ENCODE measurements around the gene MMS22L.

Gene MMS22L

DNA sequence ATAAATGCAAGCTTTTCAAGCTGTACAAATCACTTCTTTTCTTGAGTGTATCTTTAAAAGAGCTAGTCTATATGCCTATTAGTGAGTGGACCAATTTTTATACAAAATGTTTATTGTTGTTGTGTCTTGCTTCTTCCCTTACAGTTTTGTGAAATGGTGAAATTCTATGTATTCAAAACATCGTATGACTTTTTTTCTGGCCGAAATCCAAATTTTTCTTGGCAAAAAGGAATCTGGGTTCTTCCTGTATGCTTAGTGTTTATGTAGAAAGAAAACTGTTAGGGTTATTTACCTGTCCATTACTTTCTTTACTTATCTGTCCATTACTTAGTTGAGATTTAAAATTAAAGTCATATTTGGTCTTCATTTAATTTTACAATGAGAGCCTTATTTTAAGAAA, 153.9 kb downstream of the MMS22L start:
- Histone ChIP-seq H3K4me3 (ENCODE audit: low read length) (no peak overlapping the region), H3K9me3 (ENCODE audit: control insufficient read depth, low read length) (no peaks in the 10 kb centered on the region), H3K36me3 (ENCODE audit: control insufficient read depth, insufficient read depth, low read length) (no peaks in the 10 kb centered on the region), H3K9ac (ENCODE audit: low read length) (no peak overlapping the region), H3K4me1 (ENCODE audit: control insufficient read depth, insufficient read depth, low read length) (no peaks in the 10 kb centered on the region), H3K27me3 (ENCODE audit: control insufficient read depth, insufficient read depth, low read length) (no peaks in the 10 kb centered on the region)

- Histone ChIP-seq H3K9ac (ENCODE audit: low read length) (no peak overlapping the region), H3K9me3 (ENCODE audit: control insufficient read depth, low read length) (no peaks in the 10 kb centered on the region), H3K27me3 (ENCODE audit: control insufficient read depth, insufficient read depth, low read length) (no peaks in the 10 kb centered on the region)
Measured at GRCh38 chr6:97128507-97128906, 154.5 kb downstream of the MMS22L start.

GRCh38 chr6:97123652-97124051, 159.4 kb downstream of the MMS22L start:
- no peak overlapping the region for H3K9ac ChIP-seq (ENCODE audit: low read length)
- H3K9me3 ChIP-seq (ENCODE audit: control insufficient read depth, low read length) = no peaks in the 10 kb centered on the region
- H3K4me3 ChIP-seq (ENCODE audit: low read length) = no peak overlapping the region
- no peaks in the 10 kb centered on the region for H3K4me1 ChIP-seq (ENCODE audit: control insufficient read depth, insufficient read depth, low read length)
- H3K36me3 ChIP-seq (ENCODE audit: control insufficient read depth, insufficient read depth, low read length) = no peaks in the 10 kb centered on the region
- no peaks in the 10 kb centered on the region for H3K27me3 ChIP-seq (ENCODE audit: control insufficient read depth, insufficient read depth, low read length)

More at GRCh38 chr6:97128507-97128906, 154.5 kb downstream of the MMS22L start:
- H3K4me3 ChIP-seq (ENCODE audit: low read length) = no peak overlapping the region
- no peaks in the 10 kb centered on the region for H3K4me1 ChIP-seq (ENCODE audit: control insufficient read depth, insufficient read depth, low read length)
- no peaks in the 10 kb centered on the region for H3K36me3 ChIP-seq (ENCODE audit: control insufficient read depth, insufficient read depth, low read length)

DNA sequence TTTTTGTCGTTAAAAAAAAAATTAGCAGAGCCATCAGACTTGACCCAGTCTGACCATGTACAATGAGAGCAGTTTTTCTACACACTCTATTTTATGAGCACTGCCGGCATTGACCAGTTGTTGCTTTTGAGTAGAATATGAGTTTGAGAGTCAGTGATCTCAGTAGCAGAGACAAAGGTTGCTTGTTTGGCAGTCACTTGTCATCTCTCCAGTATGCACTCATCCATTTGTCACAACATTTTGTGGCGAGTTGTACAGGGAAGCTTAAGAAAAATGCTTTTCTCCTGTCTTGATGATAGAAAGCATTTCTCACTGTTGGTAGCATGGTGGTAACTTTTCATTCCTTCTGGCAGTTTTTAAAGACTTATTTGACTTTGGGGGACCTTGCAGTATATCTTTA, 159.9 kb downstream of the MMS22L start:
- Histone ChIP-seq H3K27me3 (ENCODE audit: control insufficient read depth, insufficient read depth, low read length) (no peaks in the 10 kb centered on the region), H3K9me3 (ENCODE audit: control insufficient read depth, low read length) (no peaks in the 10 kb centered on the region), H3K4me3 (ENCODE audit: low read length) (no peak overlapping the region), H3K36me3 (ENCODE audit: control insufficient read depth, insufficient read depth, low read length) (no peaks in the 10 kb centered on the region), H3K9ac (ENCODE audit: low read length) (no peak overlapping the region), H3K4me1 (ENCODE audit: control insufficient read depth, insufficient read depth, low read length) (no peaks in the 10 kb centered on the region)

DNA sequence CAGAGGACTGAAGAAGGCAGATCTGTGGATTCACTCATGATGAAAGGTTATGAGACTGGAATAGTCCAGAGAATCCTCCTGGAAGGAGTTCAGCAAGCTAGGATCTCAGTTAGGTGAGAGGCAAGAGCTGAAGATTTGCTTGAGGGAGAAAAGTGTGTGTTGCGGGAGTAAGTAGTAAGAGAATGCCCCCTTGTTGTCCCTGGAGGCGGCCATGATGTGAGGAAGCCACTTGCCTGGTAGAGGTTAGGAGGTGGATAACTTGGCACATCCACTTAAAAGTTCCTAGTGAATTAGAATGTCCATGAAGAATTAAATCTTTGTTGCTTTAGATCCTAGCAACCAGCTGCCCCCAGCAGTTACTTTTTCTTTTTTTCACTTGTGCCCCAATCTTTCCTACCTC, 162.5 kb downstream of the MMS22L start:
- Histone ChIP-seq H3K27me3 (ENCODE audit: control insufficient read depth, insufficient read depth, low read length) (no peaks in the 10 kb centered on the region), H3K9ac (ENCODE audit: low read length) (no peak overlapping the region), H3K4me1 (ENCODE audit: control insufficient read depth, insufficient read depth, low read length) (no peaks in the 10 kb centered on the region), H3K4me3 (ENCODE audit: low read length) (no peak overlapping the region), H3K36me3 (ENCODE audit: control insufficient read depth, insufficient read depth, low read length) (no peaks in the 10 kb centered on the region), H3K9me3 (ENCODE audit: control insufficient read depth, low read length) (no peaks in the 10 kb centered on the region)

- no peaks in the 10 kb centered on the region for H3K9me3 ChIP-seq (ENCODE audit: control insufficient read depth, low read length)
- no peaks in the 10 kb centered on the region for H3K36me3 ChIP-seq (ENCODE audit: control insufficient read depth, insufficient read depth, low read length)
- H3K4me3 ChIP-seq (ENCODE audit: low read length) = no peak overlapping the region
- no peaks in the 10 kb centered on the region for H3K4me1 ChIP-seq (ENCODE audit: control insufficient read depth, insufficient read depth, low read length)
- no peaks in the 10 kb centered on the region for H3K27me3 ChIP-seq (ENCODE audit: control insufficient read depth, insufficient read depth, low read length)
- no peak overlapping the region for H3K9ac ChIP-seq (ENCODE audit: low read length)
Measured at GRCh38 chr6:97114645-97115044, 168.4 kb downstream of the MMS22L start.

- H3K4me3 ChIP-seq (ENCODE audit: low read length) = no peak overlapping the region
- H3K9me3 ChIP-seq (ENCODE audit: control insufficient read depth, low read length) = no peaks in the 10 kb centered on the region
- no peaks in the 10 kb centered on the region for H3K36me3 ChIP-seq (ENCODE audit: control insufficient read depth, insufficient read depth, low read length)
- H3K4me1 ChIP-seq (ENCODE audit: control insufficient read depth, insufficient read depth, low read length) = no peaks in the 10 kb centered on the region
- H3K9ac ChIP-seq (ENCODE audit: low read length) = no peak overlapping the region
- no peaks in the 10 kb centered on the region for H3K27me3 ChIP-seq (ENCODE audit: control insufficient read depth, insufficient read depth, low read length)
Measured at GRCh38 chr6:97113170-97113569, 169.8 kb downstream of the MMS22L start.

- H3K9ac ChIP-seq (ENCODE audit: low read length) = no peak overlapping the region
- H3K4me3 ChIP-seq (ENCODE audit: low read length) = no peak overlapping the region
- H3K27me3 ChIP-seq (ENCODE audit: control insufficient read depth, insufficient read depth, low read length) = no peaks in the 10 kb centered on the region
- no peaks in the 10 kb centered on the region for H3K9me3 ChIP-seq (ENCODE audit: control insufficient read depth, low read length)
- H3K4me1 ChIP-seq (ENCODE audit: control insufficient read depth, insufficient read depth, low read length) = no peaks in the 10 kb centered on the region
- H3K36me3 ChIP-seq (ENCODE audit: control insufficient read depth, insufficient read depth, low read length) = no peaks in the 10 kb centered on the region
Measured at GRCh38 chr6:97111243-97111642, 171.8 kb downstream of the MMS22L start.

DNA sequence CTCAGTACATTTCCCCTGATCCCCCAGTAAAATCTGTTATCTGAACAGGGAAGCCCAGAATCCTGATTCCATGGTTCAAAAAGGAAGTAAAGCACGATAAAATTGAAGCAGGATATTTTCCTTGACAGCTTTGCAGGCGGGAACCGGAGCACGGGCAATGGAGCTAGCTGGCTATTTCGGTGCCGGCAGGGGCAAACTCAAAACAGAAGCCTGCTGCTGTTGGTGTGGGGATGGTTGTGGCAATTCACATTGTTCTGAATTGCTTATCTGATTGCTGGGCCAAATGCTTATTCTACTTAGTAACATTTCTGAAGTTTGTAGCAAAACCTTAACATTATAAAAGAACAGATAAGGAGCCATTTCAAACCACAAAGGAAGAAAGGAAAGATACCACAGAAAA, 172.4 kb downstream of the MMS22L start:
- Histone ChIP-seq H3K4me1 (ENCODE audit: control insufficient read depth, insufficient read depth, low read length) (no peaks in the 10 kb centered on the region), H3K9me3 (ENCODE audit: control insufficient read depth, low read length) (no peaks in the 10 kb centered on the region), H3K9ac (ENCODE audit: low read length) (no peak overlapping the region), H3K4me3 (ENCODE audit: low read length) (no peak overlapping the region), H3K36me3 (ENCODE audit: control insufficient read depth, insufficient read depth, low read length) (no peaks in the 10 kb centered on the region), H3K27me3 (ENCODE audit: control insufficient read depth, insufficient read depth, low read length) (no peaks in the 10 kb centered on the region)

GRCh38 chr6:97110149-97110548, 172.9 kb downstream of the MMS22L start:
- Histone ChIP-seq H3K4me1 (ENCODE audit: control insufficient read depth, insufficient read depth, low read length) (no peaks in the 10 kb centered on the region), H3K9me3 (ENCODE audit: control insufficient read depth, low read length) (no peaks in the 10 kb centered on the region), H3K27me3 (ENCODE audit: control insufficient read depth, insufficient read depth, low read length) (no peaks in the 10 kb centered on the region), H3K4me3 (ENCODE audit: low read length) (no peak overlapping the region), H3K36me3 (ENCODE audit: control insufficient read depth, insufficient read depth, low read length) (no peaks in the 10 kb centered on the region), H3K9ac (ENCODE audit: low read length) (no peak overlapping the region)

- no peak overlapping the region for H3K9ac ChIP-seq (ENCODE audit: low read length)
- H3K27me3 ChIP-seq (ENCODE audit: control insufficient read depth, insufficient read depth, low read length) = no peaks in the 10 kb centered on the region
- no peak overlapping the region for H3K4me3 ChIP-seq (ENCODE audit: low read length)
- H3K4me1 ChIP-seq (ENCODE audit: control insufficient read depth, insufficient read depth, low read length) = no peaks in the 10 kb centered on the region
- H3K9me3 ChIP-seq (ENCODE audit: control insufficient read depth, low read length) = no peaks in the 10 kb centered on the region
- H3K36me3 ChIP-seq (ENCODE audit: control insufficient read depth, insufficient read depth, low read length) = no peaks in the 10 kb centered on the region
Measured at GRCh38 chr6:97109444-97109843, 173.6 kb downstream of the MMS22L start.

GRCh38 chr6:97102145-97102790, 180.7 kb downstream of the MMS22L start:
- Histone ChIP-seq H3K36me3 (ENCODE audit: control insufficient read depth, insufficient read depth, low read length) (no peaks in the 10 kb centered on the region), H3K27me3 (ENCODE audit: control insufficient read depth, insufficient read depth, low read length) (no peaks in the 10 kb centered on the region), H3K4me3 (ENCODE audit: low read length) (no peak overlapping the region), H3K9ac (ENCODE audit: low read length) (no peak overlapping the region), H3K9me3 (ENCODE audit: control insufficient read depth, low read length) (no peaks in the 10 kb centered on the region), H3K4me1 (ENCODE audit: control insufficient read depth, insufficient read depth, low read length) (no peaks in the 10 kb centered on the region)

DNA sequence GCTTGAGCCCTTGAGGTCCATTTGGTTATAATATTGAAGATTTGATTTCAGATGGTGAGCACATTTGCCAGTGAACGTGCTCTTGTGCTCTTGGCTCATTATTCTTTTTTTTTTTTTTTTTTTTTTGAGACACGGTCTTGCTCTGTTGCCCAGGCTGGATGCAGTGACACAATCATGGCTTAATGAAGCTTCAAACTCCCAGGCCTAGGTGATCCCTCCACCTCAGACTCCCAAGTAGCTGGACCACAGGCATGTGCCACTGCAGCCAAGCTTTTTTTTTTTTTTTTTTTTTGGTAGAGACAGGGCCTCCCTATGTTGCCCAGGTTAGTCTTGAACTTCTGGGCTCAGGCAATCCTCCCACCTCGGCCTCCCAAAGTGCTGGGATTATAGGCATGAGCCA, 182.3 kb downstream of the MMS22L start:
- Histone ChIP-seq H3K4me3 (ENCODE audit: low read length) (no peak overlapping the region), H3K4me1 (ENCODE audit: control insufficient read depth, insufficient read depth, low read length) (no peaks in the 10 kb centered on the region), H3K9me3 (ENCODE audit: control insufficient read depth, low read length) (no peaks in the 10 kb centered on the region), H3K9ac (ENCODE audit: low read length) (no peak overlapping the region), H3K27me3 (ENCODE audit: control insufficient read depth, insufficient read depth, low read length) (no peaks in the 10 kb centered on the region), H3K36me3 (ENCODE audit: control insufficient read depth, insufficient read depth, low read length) (no peaks in the 10 kb centered on the region)
